GM23338 (cell line): Measurements from ENCODE around the gene RIMS1.

ENCODE experiments used
- EZH2phosphoT487 ChIP-seq: fragments of 200-600 bp; sonication (generic); IDR thresholded peaks from one replicate; pipeline ENCODE4 v1.8.1; 2018; ENCODE audit warnings: antibody characterized with exemption; ENCODE audit not compliant: unreplicated experiment
- POLR2AphosphoS5 ChIP-seq: IDR thresholded peaks from 2 replicates; pipeline ENCODE4 v1.6.1; 2016; ENCODE audit warnings: antibody characterized with exemption, low read depth
- STAT1 ChIP-seq: IDR thresholded peaks from one replicate; pipeline ENCODE4 v1.6.1; 2016; ENCODE audit warnings: antibody characterized with exemption; ENCODE audit not compliant: unreplicated experiment
- TF ChIP-seq, protein P1 (sequence below), 2 experiments: fragments of 200-600 bp in 1 of 2; sonication (generic) in 1 of 2; conservative IDR thresholded peaks; 2 replicates each; pipeline versions ENCODE4 v1.5.1 to v1.6.1; 2016 to 2017; ENCODE audit warnings: antibody characterized with exemption in 2 of 2, low read depth in 2 of 2, mild to moderate bottlenecking in 2 of 2, moderate library complexity in 1 of 2

DNA sequence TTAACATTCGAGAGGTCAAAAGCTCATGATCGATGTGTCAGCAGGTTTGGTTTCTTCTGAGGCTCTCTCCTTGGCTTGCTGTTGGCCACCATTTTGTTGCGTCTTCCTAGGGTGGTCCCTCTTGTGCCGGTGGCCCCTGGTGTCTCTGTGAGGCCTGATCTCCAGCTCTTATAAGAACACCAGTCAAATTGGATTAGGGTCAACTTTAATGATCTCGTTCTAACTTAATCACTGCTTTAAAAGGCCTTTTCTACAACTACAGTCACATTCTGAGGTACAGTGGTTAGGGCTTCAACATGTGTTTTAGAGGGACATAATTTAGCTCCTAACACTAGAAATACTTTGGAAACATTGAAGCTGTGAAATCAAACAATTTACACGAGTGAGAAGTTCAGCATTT, 494.7 kb downstream of the RIMS1 start:
- no peak for TF ChIP-seq POLR2AphosphoS5
- no peak for TF ChIP-seq STAT1
- TF ChIP-seq, protein P1, sequence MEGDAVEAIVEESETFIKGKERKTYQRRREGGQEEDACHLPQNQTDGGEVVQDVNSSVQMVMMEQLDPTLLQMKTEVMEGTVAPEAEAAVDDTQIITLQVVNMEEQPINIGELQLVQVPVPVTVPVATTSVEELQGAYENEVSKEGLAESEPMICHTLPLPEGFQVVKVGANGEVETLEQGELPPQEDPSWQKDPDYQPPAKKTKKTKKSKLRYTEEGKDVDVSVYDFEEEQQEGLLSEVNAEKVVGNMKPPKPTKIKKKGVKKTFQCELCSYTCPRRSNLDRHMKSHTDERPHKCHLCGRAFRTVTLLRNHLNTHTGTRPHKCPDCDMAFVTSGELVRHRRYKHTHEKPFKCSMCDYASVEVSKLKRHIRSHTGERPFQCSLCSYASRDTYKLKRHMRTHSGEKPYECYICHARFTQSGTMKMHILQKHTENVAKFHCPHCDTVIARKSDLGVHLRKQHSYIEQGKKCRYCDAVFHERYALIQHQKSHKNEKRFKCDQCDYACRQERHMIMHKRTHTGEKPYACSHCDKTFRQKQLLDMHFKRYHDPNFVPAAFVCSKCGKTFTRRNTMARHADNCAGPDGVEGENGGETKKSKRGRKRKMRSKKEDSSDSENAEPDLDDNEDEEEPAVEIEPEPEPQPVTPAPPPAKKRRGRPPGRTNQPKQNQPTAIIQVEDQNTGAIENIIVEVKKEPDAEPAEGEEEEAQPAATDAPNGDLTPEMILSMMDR (conservative IDR thresholded peaks at IDR 0.05; ENCODE audit: low read depth in 2 of 2): no peak
- no peak for TF ChIP-seq EZH2phosphoT487
